Right lobe of liver (tissue), 6 donors: Measurements from ENCODE around the gene PTF1A. TPM values are rescaled to one million over a fixed set of nuclear protein-coding genes. Genes with fewer than 3 reads are reported as not detected.
"Not testable (repeated sequence)": the region's sequence is repeated elsewhere in the genome, so short reads cannot be mapped to it uniquely, and the experiment has no call there.

Experiments used
- ATAC-seq, 4 donors: fragments of 200-7000 bp; cut with Tn5 transposase; one replicate each; pipeline ENCODE4 v1.9.1; 2020; ENCODE audit warnings: mild to moderate bottlenecking in 4 of 4, moderate library complexity in 4 of 4
- DNase-seq, 3 donors: peaks; one replicate each; pipeline ENCODE4 v3.0.0-alpha.2; 2020
- H3K27ac ChIP-seq, 3 donors: fragments of 200-600 bp; one replicate each; pipeline ENCODE4 v1.8.0; 2022
- H3K27me3 ChIP-seq, 2 donors: fragments of 200-600 bp; one replicate each; pipeline ENCODE4 v1.8.0; 2022
- H3K36me3 ChIP-seq, 4 donors: fragments of 200-600 bp; sonication (generic) in 1 of 4; one replicate each; pipeline versions ENCODE4 v1.5.1 to v1.8.0; 2017 to 2022; ENCODE audit warnings: control low read depth in 1 of 4
- H3K4me1 ChIP-seq, 4 donors: fragments of 200-600 bp; sonication (generic) in 1 of 4; one replicate each; pipeline versions ENCODE4 v1.5.1 to v1.8.0; 2017 to 2022; ENCODE audit warnings: control low read depth in 1 of 4
- H3K4me3 ChIP-seq, 3 donors: fragments of 200-600 bp; one replicate each; pipeline ENCODE4 v1.8.0; 2022
- H3K9me3 ChIP-seq, 4 donors: fragments of 200-600 bp; sonication (generic) in 1 of 4; one replicate each; pipeline versions ENCODE4 v1.5.1 to v1.8.0; 2017 to 2022; ENCODE audit warnings: control low read depth in 1 of 4
- POLR2A ChIP-seq: fragments of 450-650 bp; IDR thresholded peaks from one replicate; pipeline ENCODE4 v1.6.1; 2017; ENCODE audit warnings: antibody characterized with exemption, mild to moderate bottlenecking
- WGBS: methylation state at CpG from one replicate; pipeline ENCODE4 v1.1.6; 2018; ENCODE audit warnings: low coverage, low lambda C conversion rate; ENCODE audit not compliant: insufficient coverage; ENCODE audit errors: missing lambda C conversion rate; 5-methylcytosine and 5-hydroxymethylcytosine counted together
- intact Hi-C, 2 donors: fragments of 100-400 bp; cut with DNase I; formaldehyde crosslinking; loops; one replicate each; pipeline versions ENCODE4 v1.11.2 to v1.14.1; 2022
- small RNA-seq, 2 experiments: library from RNA; depleted of rRNA; stranded (forward); fragments of <200 nt; gene quantifications; one replicate each; pipeline ENCODE3, GENCODE V24; 2016
- total RNA-seq, 6 experiments: library from RNA; depleted of rRNA in 2 of 6; stranded (reverse); fragments of >200 nt in 2 of 6; fragmentation: NEBNext Ultra II Directional in 3 of 6; extraction: Animal tissue kit (Norgen Biotek cat#: 25700) in 3 of 6; gene quantifications; one replicate each; pipeline versions ENCODE4 v1.1.0 to v1.2.4, GENCODE V29; 2016 to 2023
- TF ChIP-seq, protein P1 (sequence below), 4 donors: fragments of 200-600 bp in 3 of 4; fragments of 450-650 bp in 1 of 4; IDR thresholded peaks; one replicate each; pipeline versions ENCODE4 v1.5.1 to v1.8.0; 2016 to 2022; ENCODE audit warnings: antibody characterized with exemption in 4 of 4, mild to moderate bottlenecking in 2 of 4
- donor health status: DM: no; HTN: yes; CAD: no.
- donor health status: DM: no; HTN: no; CAD: no.
- donor health status: DM: no; HTN: no; CAD: no.
- donor health status: DM: no; HTN: yes; CAD: no.
- donor health status: DM: no; HTN: yes; CAD: no.

Gene PTF1A
- total RNA-seq, 6 experiments from 2014 or later = not detected

DNA sequence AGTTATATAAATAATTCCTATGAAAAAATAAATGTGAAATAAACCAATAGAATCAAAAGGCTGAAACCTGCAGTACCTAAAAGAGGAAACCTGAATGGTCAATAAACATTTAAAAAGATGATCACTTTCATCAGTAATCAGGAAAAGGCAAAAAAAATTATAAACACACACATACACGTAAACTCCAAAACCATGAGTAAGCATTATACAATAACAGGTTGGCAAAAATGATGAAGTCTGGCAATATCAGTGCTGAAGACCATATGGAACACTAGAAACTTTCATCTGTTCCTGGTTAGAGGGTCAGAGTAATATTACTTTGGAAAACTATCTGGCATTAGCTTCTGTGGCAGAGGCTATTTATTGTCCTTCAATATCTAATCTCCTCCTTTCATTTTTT is 38.5 kb downstream of the PTF1A start:
- no peak overlapping the region for H3K4me3 ChIP-seq
- H3K4me1 ChIP-seq = no peaks in the 10 kb centered on the region
- DNase-seq (no peak), ATAC-seq (no peak)
- no peaks in the 10 kb centered on the region for H3K9me3 ChIP-seq
- no peaks in the 10 kb centered on the region for H3K36me3 ChIP-seq
- H3K27me3 ChIP-seq = no peaks in the 10 kb centered on the region
- WGBS = 63% methylated on average over 1 of the region's 1 CpG
- no peak for TF ChIP-seq POLR2A
- TF ChIP-seq, protein P1, sequence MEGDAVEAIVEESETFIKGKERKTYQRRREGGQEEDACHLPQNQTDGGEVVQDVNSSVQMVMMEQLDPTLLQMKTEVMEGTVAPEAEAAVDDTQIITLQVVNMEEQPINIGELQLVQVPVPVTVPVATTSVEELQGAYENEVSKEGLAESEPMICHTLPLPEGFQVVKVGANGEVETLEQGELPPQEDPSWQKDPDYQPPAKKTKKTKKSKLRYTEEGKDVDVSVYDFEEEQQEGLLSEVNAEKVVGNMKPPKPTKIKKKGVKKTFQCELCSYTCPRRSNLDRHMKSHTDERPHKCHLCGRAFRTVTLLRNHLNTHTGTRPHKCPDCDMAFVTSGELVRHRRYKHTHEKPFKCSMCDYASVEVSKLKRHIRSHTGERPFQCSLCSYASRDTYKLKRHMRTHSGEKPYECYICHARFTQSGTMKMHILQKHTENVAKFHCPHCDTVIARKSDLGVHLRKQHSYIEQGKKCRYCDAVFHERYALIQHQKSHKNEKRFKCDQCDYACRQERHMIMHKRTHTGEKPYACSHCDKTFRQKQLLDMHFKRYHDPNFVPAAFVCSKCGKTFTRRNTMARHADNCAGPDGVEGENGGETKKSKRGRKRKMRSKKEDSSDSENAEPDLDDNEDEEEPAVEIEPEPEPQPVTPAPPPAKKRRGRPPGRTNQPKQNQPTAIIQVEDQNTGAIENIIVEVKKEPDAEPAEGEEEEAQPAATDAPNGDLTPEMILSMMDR (IDR thresholded peaks at IDR 0.05) = no peak
- no peak overlapping the region for H3K27ac ChIP-seq
- intact Hi-C loops = no loop called here

- Histone ChIP-seq H3K4me3 (no peak overlapping the region), H3K27ac (no peak overlapping the region), H3K36me3 (no peaks in the 10 kb centered on the region), H3K9me3 (no peaks in the 10 kb centered on the region), H3K27me3 (no peaks in the 10 kb centered on the region), H3K4me1 (no peaks in the 10 kb centered on the region)
- WGBS = 28% methylated on average over 3 of the region's 3 CpGs
- no peak for DNase-seq
- no peak for ATAC-seq
- no peak for TF ChIP-seq POLR2A
- TF ChIP-seq, protein P1 (IDR thresholded peaks at IDR 0.05) = no peak
- intact Hi-C loops = no loop called here
These were observed 45.9 kb downstream of the PTF1A start for GRCh38 chr10:23238015-23238414.

DNA sequence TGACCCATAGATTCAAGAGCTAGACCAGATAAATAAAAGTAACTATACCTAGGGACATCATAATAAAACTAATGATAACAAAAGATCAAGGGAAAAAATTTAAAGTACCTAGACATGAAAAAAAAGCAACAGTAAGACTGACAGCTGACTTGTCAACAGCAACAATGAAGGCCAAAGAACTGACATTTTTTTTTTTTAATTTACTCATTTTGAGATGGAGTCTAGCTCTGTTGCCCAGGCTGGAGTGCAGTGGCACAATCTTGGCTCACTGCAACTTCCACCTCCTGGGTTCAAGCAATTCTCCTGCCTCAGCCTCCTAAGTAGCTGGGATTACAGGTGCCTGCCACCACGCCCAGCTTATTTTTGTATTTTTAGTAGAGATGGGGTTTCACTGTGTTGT is 49.7 kb downstream of the PTF1A start:
- H3K27ac ChIP-seq, H3K27me3 ChIP-seq, H3K36me3 ChIP-seq, H3K9me3 ChIP-seq, H3K4me3 ChIP-seq, DNase-seq, ATAC-seq, H3K4me1 ChIP-seq, intact Hi-C loops: not testable (repeated sequence)
- 67% methylated on average over 1 of the region's 1 CpG for WGBS

Small RNA genes lying within 50 kb of the gene (small RNA-seq; reads per million reads assigned to genes)
- 0 reads per million in 2 experiments for gene RF00561

Other genes with a start within 250 kb of the PTF1A start
- gene MSRB2, start 96.7 kb upstream of the PTF1A start, total RNA-seq = 10 to 100 TPM; 15.3 to 40.2 (median 31.7) TPM
- not detected for gene C10orf67, start 152.5 kb downstream of the PTF1A start, total RNA-seq
- gene OTUD1, start 246.8 kb downstream of the PTF1A start, total RNA-seq = 1 to 10 TPM; 3.2 to 6.4 (median 4.5) TPM